VCaP (cell line): ENCODE results near the gene HPS3.
"Not testable (repeated sequence)": the region's sequence is repeated elsewhere in the genome, so short reads cannot be mapped to it uniquely, and the experiment has no call there.

ENCODE experiments used
- H3K27ac ChIP-seq: fragments of 450-650 bp; 2 replicates; pipeline ENCODE4 v1.5.1; 2017
- TF ChIP-seq, protein P1 (sequence below): fragments of 450-650 bp; conservative IDR thresholded peaks from 2 replicates; pipeline ENCODE4 v1.5.1; 2017; ENCODE audit warnings: mild to moderate bottlenecking, moderate library complexity

HPS3 gene

GRCh38 chr3:149089395-149089794 lies 40.0 kb upstream of the HPS3 start:
- H3K27ac ChIP-seq = no peak overlapping the region
- TF ChIP-seq, protein P1, sequence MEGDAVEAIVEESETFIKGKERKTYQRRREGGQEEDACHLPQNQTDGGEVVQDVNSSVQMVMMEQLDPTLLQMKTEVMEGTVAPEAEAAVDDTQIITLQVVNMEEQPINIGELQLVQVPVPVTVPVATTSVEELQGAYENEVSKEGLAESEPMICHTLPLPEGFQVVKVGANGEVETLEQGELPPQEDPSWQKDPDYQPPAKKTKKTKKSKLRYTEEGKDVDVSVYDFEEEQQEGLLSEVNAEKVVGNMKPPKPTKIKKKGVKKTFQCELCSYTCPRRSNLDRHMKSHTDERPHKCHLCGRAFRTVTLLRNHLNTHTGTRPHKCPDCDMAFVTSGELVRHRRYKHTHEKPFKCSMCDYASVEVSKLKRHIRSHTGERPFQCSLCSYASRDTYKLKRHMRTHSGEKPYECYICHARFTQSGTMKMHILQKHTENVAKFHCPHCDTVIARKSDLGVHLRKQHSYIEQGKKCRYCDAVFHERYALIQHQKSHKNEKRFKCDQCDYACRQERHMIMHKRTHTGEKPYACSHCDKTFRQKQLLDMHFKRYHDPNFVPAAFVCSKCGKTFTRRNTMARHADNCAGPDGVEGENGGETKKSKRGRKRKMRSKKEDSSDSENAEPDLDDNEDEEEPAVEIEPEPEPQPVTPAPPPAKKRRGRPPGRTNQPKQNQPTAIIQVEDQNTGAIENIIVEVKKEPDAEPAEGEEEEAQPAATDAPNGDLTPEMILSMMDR = no peak

GRCh38 chr3:149090461-149090860 lies 39.0 kb upstream of the HPS3 start:
- H3K27ac ChIP-seq = no peak overlapping the region
- TF ChIP-seq, protein P1 = no peak

DNA sequence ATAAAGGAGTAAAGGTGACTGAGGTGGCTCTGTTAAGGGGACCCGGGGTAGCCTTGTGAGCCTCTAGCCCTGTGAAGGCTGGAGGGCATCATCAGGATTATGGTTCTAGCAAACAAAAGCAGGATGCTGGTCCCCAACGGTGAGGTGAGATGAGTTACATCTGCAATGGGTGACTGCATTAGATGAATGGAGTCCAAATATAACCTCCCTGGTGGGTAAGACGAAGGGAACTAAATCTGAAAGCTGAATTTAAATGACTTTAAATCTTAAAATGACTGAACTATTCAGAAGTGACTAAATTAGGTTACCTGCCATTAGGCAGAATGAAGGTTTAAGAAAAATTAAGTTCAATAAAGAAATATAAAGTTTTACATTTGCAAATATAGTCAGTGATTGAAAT lies 38.5 kb upstream of the HPS3 start:
- TF ChIP-seq, protein P1 = no peak
- H3K27ac ChIP-seq = no peak overlapping the region

- TF ChIP-seq, protein P1 = no peak
- no peak overlapping the region for H3K27ac ChIP-seq
Measured at GRCh38 chr3:149091983-149092382, 37.5 kb upstream of the HPS3 start.

DNA sequence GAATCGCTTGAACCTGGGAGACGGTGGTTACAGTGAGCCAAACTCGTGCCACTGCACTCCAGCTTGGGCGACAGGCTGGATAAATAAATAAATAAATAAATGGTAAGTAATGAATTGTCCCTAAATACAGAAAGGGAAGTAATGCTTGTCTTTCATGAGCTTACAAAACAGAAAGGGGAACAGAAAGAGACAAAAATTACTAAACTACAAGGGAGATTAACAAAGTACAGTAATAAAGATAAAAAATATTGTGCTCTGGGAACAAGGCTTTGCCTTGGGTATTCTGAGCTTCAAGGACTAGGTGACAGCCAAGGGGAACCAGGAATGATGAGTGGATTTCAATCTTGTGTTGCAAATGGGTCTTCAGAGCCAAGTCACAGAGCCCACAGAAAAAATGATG lies 34.0 kb upstream of the HPS3 start:
- H3K27ac ChIP-seq = no peak overlapping the region
- TF ChIP-seq, protein P1 = no peak

GRCh38 chr3:149097987-149098386 lies 31.5 kb upstream of the HPS3 start:
- not testable (repeated sequence) for H3K27ac ChIP-seq

DNA sequence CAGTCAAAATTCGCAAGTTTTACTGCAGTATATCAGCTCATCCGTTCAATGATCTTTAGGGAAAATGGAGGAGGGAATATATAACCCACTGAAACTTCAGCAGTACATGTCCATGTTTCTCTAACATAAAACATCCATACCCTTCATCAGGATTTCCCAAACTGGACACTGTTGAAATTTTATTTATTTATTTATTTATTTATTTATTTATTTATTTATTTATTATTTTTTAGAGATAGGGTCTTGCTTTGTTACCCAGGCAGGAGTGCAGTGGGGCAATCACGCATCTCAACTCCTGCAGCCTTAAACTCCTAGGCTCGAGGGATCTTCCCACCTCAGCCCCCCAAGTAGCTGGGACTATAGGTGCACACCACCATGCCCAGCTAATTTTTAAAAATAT lies 28.3 kb upstream of the HPS3 start:
- no peak overlapping the region for H3K27ac ChIP-seq

GRCh38 chr3:149101641-149102040 lies 27.8 kb upstream of the HPS3 start:
- TF ChIP-seq, protein P1 = no peak

More for the DNA sequence above, 28.3 kb upstream of the HPS3 start:
- TF ChIP-seq, protein P1 = no peak

More at GRCh38 chr3:149101641-149102040, 27.8 kb upstream of the HPS3 start:
- H3K27ac ChIP-seq = no peak overlapping the region
